HG03558 (cell line): ENCODE measurements around the gene HSDL1.
"Not testable (repeated sequence)": the region's sequence is repeated elsewhere in the genome, so short reads cannot be mapped to it uniquely, and the experiment has no call there.

Experiments used
- ATAC-seq: cut with Tn5 transposase; IDR thresholded peaks from one replicate; pipeline ENCODE4 v1.9.1; 2021; ENCODE audit warnings: moderate number of reproducible peaks; ENCODE audit not compliant: unreplicated experiment; ENCODE audit errors: extremely low read depth

Gene HSDL1

DNA sequence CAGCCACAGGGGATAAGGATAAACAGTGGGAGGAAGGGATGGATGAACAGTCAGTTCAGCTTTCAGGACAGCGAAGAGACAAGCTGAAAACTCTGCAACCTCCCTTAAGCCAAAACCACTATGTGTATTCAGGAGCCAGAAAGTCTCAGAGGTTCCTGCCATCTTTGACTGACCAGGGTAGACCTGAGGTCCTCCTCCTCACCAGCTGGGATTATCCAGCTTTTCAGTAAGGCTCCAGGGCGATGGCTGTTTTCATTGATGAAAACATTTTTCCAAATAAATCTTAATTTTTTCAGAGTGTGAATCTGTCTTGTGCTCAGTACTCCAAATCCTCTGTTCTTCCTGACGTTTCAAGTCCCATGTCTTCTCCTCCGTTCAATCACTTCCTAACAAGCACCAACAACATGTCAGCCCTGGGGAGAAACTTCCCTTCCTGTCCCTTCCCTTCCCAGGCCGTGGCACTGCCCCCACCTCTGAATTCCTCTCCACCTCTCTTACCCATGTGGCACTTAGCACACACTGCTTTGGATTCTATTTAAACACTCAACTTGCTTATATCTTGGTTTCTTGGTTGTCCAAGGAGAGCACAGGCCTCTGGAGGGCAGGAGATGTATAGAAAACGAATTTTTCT, 5.2 kb downstream of the HSDL1 start:
- no peak for ATAC-seq

DNA sequence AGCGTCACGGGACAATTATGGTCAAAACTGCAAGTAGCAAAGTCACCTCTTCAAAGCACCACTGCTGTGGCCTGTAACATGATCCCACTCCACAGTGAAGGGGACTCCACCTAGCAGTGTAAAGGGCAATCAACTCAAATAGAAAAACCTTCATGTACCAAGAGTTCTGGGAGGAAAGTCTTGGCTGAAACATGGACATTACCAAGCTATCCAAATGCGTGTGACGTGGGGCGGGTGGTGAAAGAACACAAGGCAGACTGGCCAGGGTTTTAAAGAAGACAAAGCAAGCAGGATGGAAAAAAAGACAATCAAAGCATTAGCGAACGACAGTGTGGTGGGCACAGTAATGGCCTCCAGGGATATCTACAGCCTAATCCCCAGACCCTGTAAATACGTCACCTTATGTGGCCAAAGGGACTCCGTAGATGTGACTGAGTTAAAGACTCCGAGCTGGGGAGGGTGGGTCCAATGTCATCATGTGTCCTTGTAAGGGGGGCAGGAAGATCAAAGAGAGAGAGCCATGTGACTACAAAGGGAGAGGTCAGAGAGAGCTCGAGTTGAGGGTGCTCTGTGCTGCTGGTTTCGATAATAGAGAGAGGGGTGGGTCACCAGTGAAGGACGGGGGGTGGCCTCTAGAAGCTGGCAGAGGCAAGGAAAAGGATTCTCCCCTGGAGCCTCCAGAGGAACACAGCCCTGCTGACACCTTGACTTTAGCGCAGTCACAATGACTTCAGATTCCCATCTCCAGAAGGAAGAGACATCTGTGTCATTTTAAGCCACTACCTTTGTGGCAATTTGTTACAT, 6.0 kb downstream of the HSDL1 start:
- ATAC-seq: no peak

DNA sequence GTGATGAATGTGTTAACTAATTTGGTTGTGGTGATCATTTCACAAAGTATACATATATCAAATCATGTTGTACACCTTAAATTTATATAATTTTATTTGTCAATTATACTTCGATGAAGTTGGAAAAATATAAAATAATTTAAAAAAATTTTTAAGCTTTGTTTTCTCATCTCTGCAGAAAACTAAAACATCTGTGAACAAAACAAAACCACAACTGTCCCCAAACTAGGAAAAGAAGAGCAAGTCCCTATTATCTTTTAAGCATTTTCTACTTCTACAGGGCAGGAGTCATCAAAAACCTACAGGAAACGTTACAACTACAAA, 6.5 kb downstream of the HSDL1 start:
- no peak for ATAC-seq

DNA sequence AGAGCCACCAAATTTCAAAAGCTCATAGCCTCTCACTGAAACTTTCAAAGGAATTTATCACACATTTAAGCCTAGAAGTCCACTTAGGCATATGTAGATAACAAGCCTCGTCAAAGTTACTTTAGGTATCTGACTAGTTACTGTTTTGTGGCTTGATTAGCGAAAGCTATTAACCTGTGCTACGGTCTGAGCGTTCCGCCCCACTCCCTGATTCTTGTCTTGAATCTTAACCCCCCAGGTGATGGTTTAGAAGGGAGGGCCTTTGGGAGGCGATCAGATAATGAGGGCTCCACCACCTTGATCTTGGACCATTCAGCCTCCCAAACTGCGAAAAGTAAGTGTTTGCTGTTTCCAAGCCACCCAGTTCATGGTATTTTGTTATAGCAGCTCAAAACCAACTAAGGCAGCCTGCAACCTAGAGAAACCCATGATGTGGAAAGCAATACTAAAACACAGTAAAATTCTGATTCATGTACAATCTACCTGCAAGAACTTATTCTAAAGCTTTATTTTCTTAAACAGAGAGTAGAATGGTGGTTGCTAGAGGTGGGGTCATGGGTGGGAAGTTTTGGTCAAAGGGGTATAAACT, 7.1 kb downstream of the HSDL1 start:
- no peak for ATAC-seq

DNA sequence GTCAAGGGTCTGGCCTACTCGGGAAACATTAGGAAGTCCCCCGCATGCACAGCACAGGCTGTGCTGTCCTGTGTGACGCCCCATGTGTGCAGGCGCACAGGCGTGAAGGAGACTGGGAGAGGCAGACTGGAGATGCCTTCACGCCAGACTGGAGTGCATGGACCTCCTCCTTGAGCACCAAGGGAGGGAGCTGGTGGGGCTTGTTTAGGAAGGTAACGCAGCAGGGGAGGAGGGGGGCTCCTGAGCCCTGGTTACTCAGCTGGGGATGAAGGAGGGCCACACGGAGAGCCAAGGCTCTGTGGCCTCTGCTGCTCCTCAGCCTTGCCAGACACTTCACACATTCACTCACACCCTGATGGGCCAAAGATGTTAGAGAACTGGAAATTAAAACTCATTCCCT, 7.7 kb downstream of the HSDL1 start:
- ATAC-seq: no peak

DNA sequence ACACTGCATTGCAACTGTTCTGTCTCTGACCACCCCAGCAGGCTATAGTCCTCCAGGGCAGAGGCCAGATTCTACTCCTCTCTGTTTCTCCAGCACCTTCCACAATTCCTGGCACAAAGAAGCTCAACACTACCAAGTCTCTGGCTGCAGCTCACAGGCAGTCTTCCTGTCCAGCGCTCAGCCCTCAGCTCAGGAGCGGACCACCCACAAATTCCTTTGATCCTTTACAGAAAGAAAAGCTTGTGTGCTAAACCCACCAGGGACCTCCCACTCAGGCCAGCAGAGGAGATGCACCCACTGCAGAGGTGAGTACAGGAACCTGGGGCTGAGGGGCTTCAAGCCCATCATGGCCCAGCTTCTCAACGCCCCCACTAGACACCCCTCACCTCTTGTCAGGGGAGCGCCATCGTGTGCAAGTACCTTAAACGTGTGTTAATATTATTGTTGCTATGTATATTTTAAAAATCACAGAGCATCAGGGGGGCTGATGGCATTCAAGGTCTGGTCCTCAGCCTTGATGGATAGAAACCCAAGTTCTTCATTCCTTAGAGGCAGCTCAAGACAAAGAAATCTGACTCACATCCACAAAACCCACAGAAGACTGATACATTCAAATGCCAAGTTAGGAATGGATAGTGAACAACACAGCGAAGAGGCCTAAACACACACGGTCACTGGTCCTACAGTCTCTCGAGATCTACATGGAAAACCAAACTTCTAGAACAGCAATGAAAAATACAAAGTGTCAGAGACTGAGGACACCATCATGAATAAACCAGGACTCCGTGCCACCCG, 8.4 kb downstream of the HSDL1 start:
- no peak for ATAC-seq

DNA sequence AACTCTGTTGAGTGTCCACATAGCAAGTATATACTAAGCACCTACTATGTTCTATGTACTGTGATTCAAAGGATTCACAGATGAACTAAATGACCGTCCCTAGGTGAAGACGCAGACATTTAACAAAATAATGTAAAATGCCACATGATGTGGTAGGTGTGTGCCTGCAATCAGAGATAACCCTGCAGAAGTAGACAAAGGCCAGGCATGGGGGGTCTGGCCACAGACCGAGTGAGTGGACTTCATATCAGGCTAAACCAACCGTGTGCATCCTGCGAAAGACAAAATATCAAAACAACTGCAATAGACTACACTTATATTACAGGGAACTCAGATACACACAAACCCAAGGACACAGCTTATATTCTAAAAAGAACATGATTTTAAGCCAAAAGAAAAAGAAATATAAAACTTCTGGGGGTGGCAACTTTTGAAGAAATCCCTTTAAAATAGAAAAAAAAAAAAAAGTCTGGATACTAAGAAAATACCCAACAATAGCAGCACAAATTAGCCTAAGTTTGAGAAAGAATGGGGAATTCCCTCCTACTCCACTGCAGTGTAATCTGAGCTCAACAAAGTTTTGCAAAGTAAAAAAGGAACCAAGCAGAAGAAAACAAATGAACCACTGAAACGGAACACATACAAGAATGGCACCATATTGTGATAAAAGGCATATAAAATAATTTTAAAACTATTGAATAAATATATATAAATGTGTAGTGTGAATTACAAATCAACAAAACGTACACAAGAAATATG, 12.3 kb downstream of the HSDL1 start:
- no peak for ATAC-seq

DNA sequence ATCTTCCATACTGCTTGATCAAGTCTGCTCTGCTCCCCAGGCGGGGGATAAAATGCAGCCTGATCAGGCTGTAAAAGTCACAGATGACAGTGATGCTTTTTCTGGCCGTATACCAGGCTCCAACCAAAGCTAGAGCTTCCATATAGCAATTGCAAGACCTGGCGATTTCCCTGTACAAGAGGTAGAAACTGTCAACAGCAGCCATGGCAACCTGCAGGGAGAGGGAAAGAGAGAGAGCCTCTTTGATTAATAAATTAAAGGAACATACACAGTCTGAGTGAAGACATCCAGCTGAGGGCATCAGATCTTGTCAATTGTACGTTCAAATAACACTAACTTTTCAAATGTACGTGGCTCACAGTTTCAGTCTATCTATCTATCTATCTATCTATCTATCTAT, 13.9 kb downstream of the HSDL1 start:
- no peak for ATAC-seq

DNA sequence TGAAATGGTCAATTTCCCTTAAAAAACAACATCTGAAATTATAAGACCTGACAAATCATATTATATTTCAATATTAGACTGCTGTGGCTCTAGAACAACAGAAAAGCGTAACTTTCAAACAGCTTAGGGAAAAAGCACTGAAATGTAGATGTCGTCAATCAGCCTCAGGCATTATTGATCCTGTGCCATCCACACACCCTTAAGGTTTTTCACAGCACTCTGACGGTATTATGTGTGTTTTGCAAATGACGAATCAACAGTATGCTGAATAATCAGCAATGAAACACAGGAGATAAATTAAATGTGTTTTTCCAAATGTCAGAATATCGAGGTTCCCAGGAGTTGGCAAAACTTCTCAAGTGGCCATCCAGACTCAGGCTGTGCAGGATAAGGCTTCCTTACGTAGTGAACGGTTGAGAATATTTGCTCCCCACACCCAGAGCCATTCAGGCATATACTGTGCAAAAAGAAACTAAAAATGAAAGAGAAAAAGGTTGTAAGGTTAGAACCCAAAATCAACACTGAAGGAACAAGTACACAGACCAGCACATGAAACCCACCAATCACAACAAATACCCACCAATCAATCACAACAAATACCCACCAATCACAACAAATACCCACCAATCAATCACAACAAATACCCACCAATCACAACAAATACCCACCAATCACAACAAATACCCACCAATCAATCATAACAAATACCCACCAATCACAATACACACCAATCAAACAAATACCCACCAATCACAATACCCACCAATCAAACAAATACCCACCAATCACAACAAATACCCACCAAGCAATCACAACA, 20.5 kb downstream of the HSDL1 start:
- no peak for ATAC-seq

DNA sequence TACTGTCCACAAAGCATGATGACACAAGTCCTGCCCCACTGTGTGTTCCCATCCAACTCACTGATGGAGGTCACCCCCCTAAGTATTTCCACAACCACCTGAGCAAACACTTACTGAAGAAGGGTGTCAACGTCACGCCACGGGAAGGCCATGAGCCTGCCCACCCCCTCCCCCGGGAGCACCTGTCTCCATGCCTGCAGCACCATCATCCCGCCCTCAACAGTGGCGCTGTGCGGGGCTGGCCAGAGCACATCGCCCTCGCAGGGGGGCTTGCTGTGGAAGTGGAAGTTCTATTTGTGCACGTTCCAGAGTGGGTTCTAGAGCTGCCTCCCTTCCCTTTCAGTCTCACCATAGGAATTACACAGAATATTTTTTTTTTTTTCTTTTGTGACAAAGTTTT, 24.0 kb downstream of the HSDL1 start:
- ATAC-seq: no peak

DNA sequence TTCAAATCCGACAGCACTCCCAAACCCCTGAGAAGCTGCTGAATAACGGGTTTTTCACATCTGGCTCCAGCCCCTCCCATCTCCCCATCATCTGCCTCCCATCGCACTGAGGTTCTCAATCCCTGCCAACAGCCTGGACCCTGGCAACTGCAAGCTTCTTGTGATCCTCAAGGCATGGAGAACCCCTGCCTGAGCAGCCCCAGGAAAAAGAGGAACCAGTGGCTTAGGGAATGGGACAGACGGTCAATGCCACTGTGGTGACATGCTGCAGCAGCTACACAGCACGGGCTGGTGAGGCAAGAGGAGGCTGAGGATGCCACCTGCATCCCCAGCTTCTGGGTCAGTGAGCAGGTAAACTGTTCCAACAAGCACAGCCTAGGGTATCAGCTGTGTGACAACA, 25.0 kb downstream of the HSDL1 start:
- ATAC-seq: no peak

DNA sequence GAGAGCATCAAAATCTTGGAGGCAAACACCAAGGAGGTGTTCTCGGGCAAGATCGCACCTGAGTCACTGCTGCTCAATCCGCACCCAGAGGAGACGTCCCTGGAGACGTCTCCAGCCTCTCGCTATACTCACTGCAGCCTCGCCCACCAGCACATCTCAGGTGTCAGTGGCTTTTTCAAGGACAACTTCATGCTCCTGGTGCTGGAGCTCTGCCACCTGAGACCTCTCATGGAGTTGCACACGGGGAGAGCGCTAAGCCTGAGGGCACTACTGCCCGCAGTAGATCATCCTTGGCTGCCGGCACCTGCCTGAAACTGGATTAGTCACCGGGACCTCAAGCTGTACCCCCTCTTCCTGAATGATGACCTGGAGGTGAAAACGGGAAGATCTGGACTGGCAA, 25.6 kb downstream of the HSDL1 start:
- ATAC-seq: no peak

DNA sequence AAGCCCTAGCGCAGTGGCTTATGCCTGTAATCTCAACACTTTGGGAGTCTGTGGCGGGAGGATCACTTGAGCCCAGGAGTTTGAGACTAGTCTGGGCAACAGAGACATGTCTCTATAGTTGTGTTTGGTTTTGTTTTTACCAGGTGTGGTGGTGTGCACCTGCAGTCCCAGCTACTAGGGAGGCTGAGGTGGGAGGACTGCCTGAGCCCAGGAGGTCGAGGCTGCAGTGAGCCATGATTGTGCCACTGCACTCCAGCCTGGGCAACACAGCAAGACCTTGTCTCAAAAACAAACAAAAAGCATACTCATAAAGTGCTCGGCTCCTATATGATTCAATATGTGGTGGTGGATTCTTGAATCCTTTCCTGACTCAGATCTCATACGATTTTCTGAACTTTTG, 26.7 kb downstream of the HSDL1 start:
- ATAC-seq: not testable (repeated sequence)

DNA sequence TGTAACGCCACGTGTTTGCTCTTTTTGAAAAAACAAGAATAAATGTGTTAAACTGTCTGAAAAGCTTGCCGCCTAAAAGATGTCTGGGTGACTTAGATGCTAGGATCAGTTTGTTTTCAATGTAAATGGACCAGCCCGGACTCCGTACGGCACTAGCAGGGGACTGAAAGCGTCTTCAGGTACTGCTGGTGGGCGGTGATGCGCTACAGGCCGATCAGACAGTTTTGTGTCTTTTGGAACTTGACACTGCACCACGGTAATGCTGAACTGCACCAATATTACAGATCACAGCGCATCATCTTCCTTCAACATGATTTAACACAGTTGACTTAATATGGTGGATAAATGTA, 27.5 kb downstream of the HSDL1 start:
- no peak for ATAC-seq

DNA sequence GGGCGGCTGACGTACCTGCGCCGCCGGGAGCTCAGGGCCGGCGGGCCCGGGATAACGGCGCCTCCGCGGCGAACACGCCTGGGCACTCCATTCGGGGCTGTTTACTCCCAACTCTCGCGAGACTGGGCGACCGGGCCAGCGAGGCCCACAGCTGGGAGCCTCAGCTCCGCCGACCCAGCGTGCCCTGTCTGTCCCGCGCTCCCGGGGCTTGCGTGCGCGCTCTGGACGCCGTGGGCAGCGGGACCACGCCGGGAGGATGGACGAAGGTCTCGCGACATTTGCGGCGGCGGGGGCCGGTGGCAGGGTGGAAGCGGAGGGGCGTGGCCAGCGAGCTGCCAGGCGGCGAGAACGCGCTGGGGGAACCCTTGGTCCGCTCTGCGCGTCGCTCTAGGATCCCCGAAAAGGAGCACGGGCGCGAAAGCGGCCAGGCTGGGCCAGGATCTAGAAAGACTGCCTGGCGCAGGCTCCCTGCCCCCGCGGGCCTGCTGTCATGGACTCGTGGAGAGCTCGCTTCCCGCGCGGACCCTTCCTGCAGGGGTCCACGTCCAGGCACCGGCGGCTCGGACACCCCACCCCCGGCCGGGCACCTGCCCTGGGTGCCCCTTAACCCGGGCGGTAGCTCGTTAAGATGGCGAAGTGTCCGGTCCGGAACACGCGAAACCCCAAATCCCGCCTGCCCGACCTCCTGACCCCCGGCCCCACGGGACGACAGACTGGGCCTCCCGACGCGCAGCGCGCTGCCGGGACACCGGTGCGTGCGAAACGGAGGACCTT, 28.1 kb downstream of the HSDL1 start, which contains the start of gene MBTPS1:
TSS of gene MBTPS1 (minus strand) at position 223 of the 774 bp plus-strand sequence. CDS start 15,159 bp downstream, outside the sequence.
- peak; percentile 83 for ATAC-seq

DNA sequence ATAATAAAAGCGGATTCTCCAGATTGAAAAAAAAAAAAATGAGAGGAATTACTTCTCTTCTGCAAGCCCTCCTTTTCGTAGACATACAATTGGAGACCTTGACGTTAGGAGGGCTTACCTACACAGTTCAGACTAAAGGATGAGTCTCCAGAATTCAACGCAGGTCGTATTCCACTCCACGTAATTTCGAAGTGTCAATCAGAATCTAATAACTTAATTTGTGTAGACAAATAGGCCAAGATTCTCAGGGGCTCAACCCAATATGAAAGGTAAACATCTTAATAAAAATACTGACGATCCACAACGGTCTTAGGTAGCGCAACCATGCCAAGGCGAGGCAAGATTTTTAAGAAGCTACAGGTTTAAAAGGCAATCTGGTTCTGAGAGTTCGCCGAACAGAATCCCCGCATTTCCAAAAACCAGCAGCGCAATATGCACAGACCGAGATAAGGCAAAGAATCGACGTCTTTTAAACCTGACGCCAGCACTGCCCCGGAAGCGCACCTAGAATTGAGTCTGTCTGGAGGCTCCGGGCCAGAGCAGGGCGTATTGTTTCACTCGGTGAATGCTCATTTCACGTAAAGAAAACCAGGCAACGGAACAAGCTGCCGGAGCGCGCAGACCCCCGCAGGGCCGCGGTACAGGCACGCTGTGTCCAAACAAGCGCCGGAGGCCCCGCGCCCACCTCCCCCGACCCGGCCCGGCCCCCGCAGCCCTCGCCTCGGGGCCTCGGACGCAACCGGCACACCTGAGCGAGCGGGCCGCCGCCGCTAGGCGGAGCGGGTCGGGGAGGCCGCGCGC, 28.9 kb downstream of the HSDL1 start:
- no peak for ATAC-seq

DNA sequence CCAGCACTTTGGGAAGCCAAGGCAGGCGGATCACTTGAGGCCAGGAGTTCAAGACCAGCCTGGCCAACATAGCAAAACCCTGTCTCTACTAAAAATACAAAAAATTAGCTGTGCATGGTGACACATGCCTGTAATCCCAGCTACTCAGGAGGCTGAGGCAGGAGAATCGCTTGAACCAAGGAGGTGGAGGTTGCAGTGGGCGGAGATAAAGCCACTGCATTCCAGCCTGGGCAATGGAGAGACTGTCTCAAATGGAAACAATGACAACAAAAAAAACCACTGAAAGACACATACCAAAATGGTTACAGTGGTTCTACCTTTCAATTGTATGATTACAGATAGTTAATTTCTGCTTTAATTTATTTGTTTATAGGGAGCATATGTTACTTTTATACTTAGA, 33.0 kb downstream of the HSDL1 start:
- not testable (repeated sequence) for ATAC-seq

DNA sequence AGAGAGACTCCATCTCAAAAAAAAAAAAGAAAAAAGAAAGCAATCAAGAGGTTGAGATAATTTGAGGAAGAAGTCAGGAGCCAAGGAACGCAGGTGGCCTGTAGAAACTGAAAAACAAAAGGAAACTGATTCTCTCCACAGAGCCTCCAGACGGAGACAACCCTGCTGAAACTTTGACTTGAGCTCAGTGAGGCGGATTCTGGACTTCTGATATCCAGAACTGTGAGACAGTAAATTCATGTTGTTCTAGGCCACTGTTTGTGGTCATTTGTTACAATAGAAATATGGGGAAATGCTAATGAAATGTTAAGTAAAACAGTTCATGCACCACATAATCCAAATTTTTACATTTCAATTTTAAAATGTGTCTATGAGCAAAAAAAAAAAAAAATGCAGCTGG, 33.5 kb downstream of the HSDL1 start:
- ATAC-seq: no peak
